GM12878 (cell line): Measurements from ENCODE around the gene WNK1. TPM values are rescaled to one million over a fixed set of nuclear protein-coding genes. Genes with fewer than 3 reads are reported as not detected.

ENCODE experiments used
- BHLHE40 ChIP-seq, 2 experiments: fragments of 450-650 bp in 1 of 2; IDR thresholded peaks; 2 replicates each; pipeline ENCODE4 v1.6.1; 2011 to 2017; ENCODE audit warnings: low read depth in 2 of 2, borderline replicate concordance in 1 of 2, improper control_type of control experiment in 1 of 2, low read length in 1 of 2, mild to moderate bottlenecking in 1 of 2
- CBFB ChIP-seq: IDR thresholded peaks from 2 replicates; pipeline ENCODE4 v1.6.1; 2016; ENCODE audit warnings: antibody characterized with exemption, low read depth
- CREB1 ChIP-seq: IDR thresholded peaks from 2 replicates; pipeline ENCODE4 v1.6.1; 2012; ENCODE audit warnings: low read depth, mild to moderate bottlenecking, inconsistent platforms
- DPF2 ChIP-seq: fragments of 450-650 bp; IDR thresholded peaks from 2 replicates; pipeline ENCODE4 v1.6.1; 2017; ENCODE audit warnings: mild to moderate bottlenecking
- FOXM1 ChIP-seq: IDR thresholded peaks from 2 replicates; pipeline ENCODE4 v1.6.1; 2012; ENCODE audit warnings: low read depth, mild to moderate bottlenecking, inconsistent platforms, low read length, moderate library complexity
- IKZF1 ChIP-seq: fragments of 450-650 bp; conservative IDR thresholded peaks from 2 replicates; pipeline ENCODE4 v1.6.1; 2017; ENCODE audit warnings: antibody characterized with exemption, mild to moderate bottlenecking
- KAT2A ChIP-seq: conservative IDR thresholded peaks from 2 replicates; pipeline ENCODE4 v1.6.1; 2011; ENCODE audit warnings: low read depth, low read length; ENCODE audit not compliant: control insufficient read depth
- MTA3 ChIP-seq: IDR thresholded peaks from 2 replicates; pipeline ENCODE4 v1.6.1; 2012; ENCODE audit warnings: low read length, inconsistent platforms, borderline replicate concordance
- NFIC ChIP-seq: IDR thresholded peaks from 2 replicates; pipeline ENCODE4 v1.6.1; 2012; ENCODE audit warnings: low read depth, mild to moderate bottlenecking, inconsistent platforms, low read length, moderate library complexity
- PAX5 ChIP-seq: IDR thresholded peaks from 2 replicates; pipeline ENCODE4 v1.6.1; 2011; ENCODE audit warnings: low read depth, low read length, borderline replicate concordance
- PAX8 ChIP-seq: fragments of 450-650 bp; IDR thresholded peaks from 2 replicates; pipeline ENCODE4 v1.6.1; 2017; ENCODE audit warnings: mild to moderate bottlenecking, moderate library complexity
- RB1 ChIP-seq: fragments of 450-650 bp; formaldehyde crosslinking; IDR thresholded peaks from 2 replicates; pipeline ENCODE4 v1.6.1; 2017; ENCODE audit warnings: mild to moderate bottlenecking, borderline replicate concordance
- SREBF2 ChIP-seq: IDR thresholded peaks from 2 replicates; pipeline ENCODE4 v1.6.1; 2012; ENCODE audit warnings: mild to moderate bottlenecking, low read length
- STAT3 ChIP-seq: IDR thresholded peaks from 2 replicates; pipeline ENCODE4 v1.6.1; 2011; ENCODE audit warnings: low read depth, low read length, improper control_type of control experiment
- TARDBP ChIP-seq: IDR thresholded peaks from 2 replicates; pipeline ENCODE4 v1.6.1; 2016; ENCODE audit warnings: borderline replicate concordance
- ZNF217 ChIP-seq: fragments of 450-650 bp; IDR thresholded peaks from 2 replicates; pipeline ENCODE4 v1.6.1; 2017; ENCODE audit warnings: antibody characterized with exemption, mild to moderate bottlenecking
- polyA plus RNA-seq, 11 experiments: library from polyadenylated mRNA; depleted of rRNA in 4 of 11; unstranded in 6 of 11; stranded (reverse) in 5 of 11; fragments of >200 nt; fragmentation: Nextera tagmentation in 4 of 11; fragmentation: Illumina TruSeq in 1 of 11; extraction: Ambion mirVana in 4 of 11; extraction: Trizol in 1 of 11; gene quantifications; 1 replicate in 1 of 11; 2 replicates in 10 of 11; pipeline versions ENCODE4 v1.2.1 to v1.2.3, GENCODE V29; 2011 to 2016; ENCODE audit warnings: inconsistent platforms in 2 of 11, missing spikeins in 2 of 11, low read depth in 1 of 11
- total RNA-seq, 4 experiments: library from RNA; depleted of rRNA in 3 of 4; stranded (reverse); fragments of >200 nt in 3 of 4; fragmentation: Illumina TruSeq in 1 of 4; extraction: Trizol in 1 of 4; gene quantifications; 2 replicates each; pipeline versions ENCODE4 v1.2.1 to v1.2.3, GENCODE V29; 2013 to 2021
- TF ChIP-seq, protein P1 (sequence below): fragments of 450-650 bp; IDR thresholded peaks from 2 replicates; pipeline ENCODE4 v1.6.1; 2017; ENCODE audit warnings: mild to moderate bottlenecking, low read depth, inconsistent platforms; ENCODE audit not compliant: poor library complexity, severe bottlenecking
- TF ChIP-seq, protein P2 (sequence below): fragments of 450-650 bp; conservative IDR thresholded peaks from 2 replicates; pipeline ENCODE4 v1.6.1; 2017; ENCODE audit warnings: mild to moderate bottlenecking, moderate library complexity
- TF ChIP-seq, protein P3 (sequence below): IDR thresholded peaks from 2 replicates; pipeline ENCODE4 v1.6.1; 2012; ENCODE audit warnings: mild to moderate bottlenecking, low read depth, low read length
- TF ChIP-seq, protein P4 (sequence below): fragments of 450-650 bp; IDR thresholded peaks from 2 replicates; pipeline ENCODE4 v1.6.1; 2017; ENCODE audit warnings: antibody characterized with exemption, mild to moderate bottlenecking, moderate library complexity

Gene WNK1
- total and polyA plus RNA-seq, 10 of the 15 experiments (the other 5 are each of a cell fraction or from before 2014, with no cell fraction given): 9.6 to 151 (median 86.6) TPM

DNA sequence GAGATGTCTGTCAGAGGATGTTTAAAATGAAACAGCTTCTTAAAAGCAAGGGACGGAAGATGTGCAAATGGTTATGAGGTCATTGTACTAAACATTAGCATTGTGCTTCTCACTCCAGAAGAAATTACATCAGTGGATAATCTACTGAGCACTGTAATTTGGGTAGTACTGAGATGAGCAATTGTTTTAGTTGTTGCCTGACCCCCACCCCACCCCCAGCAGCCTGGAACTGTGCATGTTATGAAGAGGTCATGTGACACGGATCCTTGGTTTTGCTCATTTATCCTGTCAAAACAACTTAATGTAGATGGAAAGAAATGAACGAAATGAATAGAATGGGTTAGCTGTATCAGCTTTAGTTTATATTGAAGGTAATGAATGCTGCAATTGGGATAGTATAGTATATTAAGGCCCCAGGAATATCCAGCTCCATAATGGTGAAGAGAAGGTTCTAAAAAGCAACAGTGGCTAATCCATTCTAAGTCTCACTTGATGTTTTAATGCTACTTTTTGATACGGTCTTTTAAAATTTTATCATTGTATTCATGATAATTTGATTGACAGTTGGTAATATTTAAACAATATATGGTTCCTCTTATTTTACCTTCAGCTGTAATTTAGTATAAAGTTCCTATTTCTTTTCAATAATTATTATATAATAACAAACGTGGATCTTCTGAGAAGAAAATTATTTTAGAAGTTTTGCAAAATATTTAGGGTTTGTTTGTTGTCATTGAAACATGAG, 58.5 kb downstream of the WNK1 start (continued):
- peak in 1 of 2 experiments; percentile 15; a peak in 1 of 4 replicates for TF ChIP-seq BHLHE40 (IDR thresholded peaks at IDR 0.05; ENCODE audit: borderline replicate concordance in 1 of 2, low read depth in 2 of 2, low read length in 1 of 2)
- no peak for TF ChIP-seq TARDBP
- TF ChIP-seq, protein P1, sequence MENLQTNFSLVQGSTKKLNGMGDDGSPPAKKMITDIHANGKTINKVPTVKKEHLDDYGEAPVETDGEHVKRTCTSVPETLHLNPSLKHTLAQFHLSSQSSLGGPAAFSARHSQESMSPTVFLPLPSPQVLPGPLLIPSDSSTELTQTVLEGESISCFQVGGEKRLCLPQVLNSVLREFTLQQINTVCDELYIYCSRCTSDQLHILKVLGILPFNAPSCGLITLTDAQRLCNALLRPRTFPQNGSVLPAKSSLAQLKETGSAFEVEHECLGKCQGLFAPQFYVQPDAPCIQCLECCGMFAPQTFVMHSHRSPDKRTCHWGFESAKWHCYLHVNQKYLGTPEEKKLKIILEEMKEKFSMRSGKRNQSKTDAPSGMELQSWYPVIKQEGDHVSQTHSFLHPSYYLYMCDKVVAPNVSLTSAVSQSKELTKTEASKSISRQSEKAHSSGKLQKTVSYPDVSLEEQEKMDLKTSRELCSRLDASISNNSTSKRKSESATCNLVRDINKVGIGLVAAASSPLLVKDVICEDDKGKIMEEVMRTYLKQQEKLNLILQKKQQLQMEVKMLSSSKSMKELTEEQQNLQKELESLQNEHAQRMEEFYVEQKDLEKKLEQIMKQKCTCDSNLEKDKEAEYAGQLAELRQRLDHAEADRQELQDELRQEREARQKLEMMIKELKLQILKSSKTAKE: peak; percentile 72
- no peak for TF ChIP-seq PAX8
- no peak for TF ChIP-seq ZNF217
- TF ChIP-seq CREB1: peak; percentile 92
- TF ChIP-seq, protein P2, sequence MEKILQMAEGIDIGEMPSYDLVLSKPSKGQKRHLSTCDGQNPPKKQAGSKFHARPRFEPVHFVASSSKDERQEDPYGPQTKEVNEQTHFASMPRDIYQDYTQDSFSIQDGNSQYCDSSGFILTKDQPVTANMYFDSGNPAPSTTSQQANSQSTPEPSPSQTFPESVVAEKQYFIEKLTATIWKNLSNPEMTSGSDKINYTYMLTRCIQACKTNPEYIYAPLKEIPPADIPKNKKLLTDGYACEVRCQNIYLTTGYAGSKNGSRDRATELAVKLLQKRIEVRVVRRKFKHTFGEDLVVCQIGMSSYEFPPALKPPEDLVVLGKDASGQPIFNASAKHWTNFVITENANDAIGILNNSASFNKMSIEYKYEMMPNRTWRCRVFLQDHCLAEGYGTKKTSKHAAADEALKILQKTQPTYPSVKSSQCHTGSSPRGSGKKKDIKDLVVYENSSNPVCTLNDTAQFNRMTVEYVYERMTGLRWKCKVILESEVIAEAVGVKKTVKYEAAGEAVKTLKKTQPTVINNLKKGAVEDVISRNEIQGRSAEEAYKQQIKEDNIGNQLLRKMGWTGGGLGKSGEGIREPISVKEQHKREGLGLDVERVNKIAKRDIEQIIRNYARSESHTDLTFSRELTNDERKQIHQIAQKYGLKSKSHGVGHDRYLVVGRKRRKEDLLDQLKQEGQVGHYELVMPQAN: no peak
- TF ChIP-seq, protein P3, sequence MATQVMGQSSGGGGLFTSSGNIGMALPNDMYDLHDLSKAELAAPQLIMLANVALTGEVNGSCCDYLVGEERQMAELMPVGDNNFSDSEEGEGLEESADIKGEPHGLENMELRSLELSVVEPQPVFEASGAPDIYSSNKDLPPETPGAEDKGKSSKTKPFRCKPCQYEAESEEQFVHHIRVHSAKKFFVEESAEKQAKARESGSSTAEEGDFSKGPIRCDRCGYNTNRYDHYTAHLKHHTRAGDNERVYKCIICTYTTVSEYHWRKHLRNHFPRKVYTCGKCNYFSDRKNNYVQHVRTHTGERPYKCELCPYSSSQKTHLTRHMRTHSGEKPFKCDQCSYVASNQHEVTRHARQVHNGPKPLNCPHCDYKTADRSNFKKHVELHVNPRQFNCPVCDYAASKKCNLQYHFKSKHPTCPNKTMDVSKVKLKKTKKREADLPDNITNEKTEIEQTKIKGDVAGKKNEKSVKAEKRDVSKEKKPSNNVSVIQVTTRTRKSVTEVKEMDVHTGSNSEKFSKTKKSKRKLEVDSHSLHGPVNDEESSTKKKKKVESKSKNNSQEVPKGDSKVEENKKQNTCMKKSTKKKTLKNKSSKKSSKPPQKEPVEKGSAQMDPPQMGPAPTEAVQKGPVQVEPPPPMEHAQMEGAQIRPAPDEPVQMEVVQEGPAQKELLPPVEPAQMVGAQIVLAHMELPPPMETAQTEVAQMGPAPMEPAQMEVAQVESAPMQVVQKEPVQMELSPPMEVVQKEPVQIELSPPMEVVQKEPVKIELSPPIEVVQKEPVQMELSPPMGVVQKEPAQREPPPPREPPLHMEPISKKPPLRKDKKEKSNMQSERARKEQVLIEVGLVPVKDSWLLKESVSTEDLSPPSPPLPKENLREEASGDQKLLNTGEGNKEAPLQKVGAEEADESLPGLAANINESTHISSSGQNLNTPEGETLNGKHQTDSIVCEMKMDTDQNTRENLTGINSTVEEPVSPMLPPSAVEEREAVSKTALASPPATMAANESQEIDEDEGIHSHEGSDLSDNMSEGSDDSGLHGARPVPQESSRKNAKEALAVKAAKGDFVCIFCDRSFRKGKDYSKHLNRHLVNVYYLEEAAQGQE: no peak
- TF ChIP-seq KAT2A: no peak
- TF ChIP-seq, protein P4, sequence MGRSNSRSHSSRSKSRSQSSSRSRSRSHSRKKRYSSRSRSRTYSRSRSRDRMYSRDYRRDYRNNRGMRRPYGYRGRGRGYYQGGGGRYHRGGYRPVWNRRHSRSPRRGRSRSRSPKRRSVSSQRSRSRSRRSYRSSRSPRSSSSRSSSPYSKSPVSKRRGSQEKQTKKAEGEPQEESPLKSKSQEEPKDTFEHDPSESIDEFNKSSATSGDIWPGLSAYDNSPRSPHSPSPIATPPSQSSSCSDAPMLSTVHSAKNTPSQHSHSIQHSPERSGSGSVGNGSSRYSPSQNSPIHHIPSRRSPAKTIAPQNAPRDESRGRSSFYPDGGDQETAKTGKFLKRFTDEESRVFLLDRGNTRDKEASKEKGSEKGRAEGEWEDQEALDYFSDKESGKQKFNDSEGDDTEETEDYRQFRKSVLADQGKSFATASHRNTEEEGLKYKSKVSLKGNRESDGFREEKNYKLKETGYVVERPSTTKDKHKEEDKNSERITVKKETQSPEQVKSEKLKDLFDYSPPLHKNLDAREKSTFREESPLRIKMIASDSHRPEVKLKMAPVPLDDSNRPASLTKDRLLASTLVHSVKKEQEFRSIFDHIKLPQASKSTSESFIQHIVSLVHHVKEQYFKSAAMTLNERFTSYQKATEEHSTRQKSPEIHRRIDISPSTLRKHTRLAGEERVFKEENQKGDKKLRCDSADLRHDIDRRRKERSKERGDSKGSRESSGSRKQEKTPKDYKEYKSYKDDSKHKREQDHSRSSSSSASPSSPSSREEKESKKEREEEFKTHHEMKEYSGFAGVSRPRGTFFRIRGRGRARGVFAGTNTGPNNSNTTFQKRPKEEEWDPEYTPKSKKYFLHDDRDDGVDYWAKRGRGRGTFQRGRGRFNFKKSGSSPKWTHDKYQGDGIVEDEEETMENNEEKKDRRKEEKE: no peak
- TF ChIP-seq PAX5: peak; percentile 32; the same call in 1 of the 2 replicates
- no peak for TF ChIP-seq SREBF2
- TF ChIP-seq MTA3: peak; percentile 83; the same call in 1 of the 2 replicates
- TF ChIP-seq STAT3: no peak
- peak; percentile 71 for TF ChIP-seq IKZF1
- peak; percentile 97 for TF ChIP-seq NFIC
- no peak for TF ChIP-seq RB1
- TF ChIP-seq FOXM1: peak; percentile 69; the same call in 1 of the 2 replicates
- TF ChIP-seq DPF2: peak; percentile 86
- TF ChIP-seq CBFB: 0 out of 2 replicates have a peak, but pooled peaks have one; percentile 23
